ENCODE data around the gene NYAP1.

The NYAP1 gene

GRCh38 chr7:100504887-100505611, 21.3 kb downstream of the NYAP1 start:
- H3K4me3 ChIP-seq (ENCODE audit: insufficient read depth, low read length, poor library complexity, severe bottlenecking), result no peak overlapping the region
- TF ChIP-seq CTCF (IDR thresholded peaks at IDR 0.05; ENCODE audit: insufficient read depth, low read length, poor library complexity, severe bottlenecking), result no peak
- TF ChIP-seq EZH2phosphoT487 (conservative IDR thresholded peaks at IDR 0.05; ENCODE audit: low read length), result no peak
- H2AFZ ChIP-seq (ENCODE audit: low read depth, low read length, severe bottlenecking), result no peak overlapping the region
- H3K9ac ChIP-seq (ENCODE audit: low read length), result no peak overlapping the region
- no peaks in the 10 kb centered on the region for H3F3A ChIP-seq (ENCODE audit: insufficient read depth)
- no peaks in the 10 kb centered on the region for H3K79me2 ChIP-seq (ENCODE audit: insufficient read depth, low read length)
- H3K9me3 ChIP-seq (ENCODE audit: insufficient read depth, low read length), result no peaks in the 10 kb centered on the region
- H4K20me1 ChIP-seq (ENCODE audit: low read depth, low read length), result no peaks in the 10 kb centered on the region
- H3K27me3 ChIP-seq (ENCODE audit: low read length), result no peaks in the 10 kb centered on the region
- H3K27ac ChIP-seq (ENCODE audit: low read depth, low read length), result no peak overlapping the region
- no peak overlapping the region for H3K4me2 ChIP-seq (ENCODE audit: low read depth, low read length, poor library complexity, severe bottlenecking)
- no peaks in the 10 kb centered on the region for H3K9me2 ChIP-seq (replicated peaks; ENCODE audit: insufficient read depth, low read length)
- no peaks in the 10 kb centered on the region for H3K36me3 ChIP-seq (ENCODE audit: low read length)

GRCh38 chr7:100506356-100506923, 22.7 kb downstream of the NYAP1 start:
- Histone ChIP-seq H3K36me3 (ENCODE audit: low read length) (no peaks in the 10 kb centered on the region), H3K9me3 (ENCODE audit: insufficient read depth, low read length) (no peaks in the 10 kb centered on the region), H4K20me1 (ENCODE audit: low read depth, low read length) (no peaks in the 10 kb centered on the region), H3K27me3 (ENCODE audit: low read length) (no peaks in the 10 kb centered on the region), H3K79me2 (ENCODE audit: insufficient read depth, low read length) (no peaks in the 10 kb centered on the region), H3K27ac (ENCODE audit: low read depth, low read length) (no peak overlapping the region), H3K9me2 (replicated peaks; ENCODE audit: insufficient read depth, low read length) (no peaks in the 10 kb centered on the region), H3K9ac (ENCODE audit: low read length) (no peak overlapping the region), H2AFZ (ENCODE audit: low read depth, low read length, severe bottlenecking) (no peak overlapping the region), H3K4me2 (ENCODE audit: low read depth, low read length, poor library complexity, severe bottlenecking) (no peak overlapping the region), H3K4me3 (ENCODE audit: insufficient read depth, low read length, poor library complexity, severe bottlenecking) (no peak overlapping the region), H3F3A (ENCODE audit: insufficient read depth) (no peaks in the 10 kb centered on the region)
- TF ChIP-seq CTCF (IDR thresholded peaks at IDR 0.05; ENCODE audit: insufficient read depth, low read length, poor library complexity, severe bottlenecking) (no peak), EZH2phosphoT487 (conservative IDR thresholded peaks at IDR 0.05; ENCODE audit: low read length) (no peak)

GRCh38 chr7:100509231-100509630, 25.5 kb downstream of the NYAP1 start:
- no peaks in the 10 kb centered on the region for H4K20me1 ChIP-seq (ENCODE audit: low read depth, low read length)
- no peak overlapping the region for H2AFZ ChIP-seq (ENCODE audit: low read depth, low read length, severe bottlenecking)
- no peak overlapping the region for H3K27ac ChIP-seq (ENCODE audit: low read depth, low read length)
- H3K36me3 ChIP-seq (ENCODE audit: low read length), result no peaks in the 10 kb centered on the region
- no peaks in the 10 kb centered on the region for H3K27me3 ChIP-seq (ENCODE audit: low read length)
- H3K4me2 ChIP-seq (ENCODE audit: low read depth, low read length, poor library complexity, severe bottlenecking), result no peak overlapping the region
- TF ChIP-seq EZH2phosphoT487 (conservative IDR thresholded peaks at IDR 0.05; ENCODE audit: low read length) (no peak), CTCF (IDR thresholded peaks at IDR 0.05; ENCODE audit: insufficient read depth, low read length, poor library complexity, severe bottlenecking) (no peak)
- H3F3A ChIP-seq (ENCODE audit: insufficient read depth), result no peaks in the 10 kb centered on the region
- no peaks in the 10 kb centered on the region for H3K9me3 ChIP-seq (ENCODE audit: insufficient read depth, low read length)
- H3K4me3 ChIP-seq (ENCODE audit: insufficient read depth, low read length, poor library complexity, severe bottlenecking), result no peak overlapping the region
- H3K9ac ChIP-seq (ENCODE audit: low read length), result no peak overlapping the region
- H3K9me2 ChIP-seq (replicated peaks; ENCODE audit: insufficient read depth, low read length), result no peaks in the 10 kb centered on the region
- no peaks in the 10 kb centered on the region for H3K79me2 ChIP-seq (ENCODE audit: insufficient read depth, low read length)

All from SU-DHL-6 (cell line).